HK-2 (cell line): Measurements from ENCODE around the gene CRYBG2.
"Not testable (repeated sequence)": the region's sequence is repeated elsewhere in the genome, so short reads cannot be mapped to it uniquely, and the experiment has no call there.

Experiments used
- DNase-seq: peaks from one replicate; pipeline ENCODE4 v3.0.0-alpha.2; 2018; ENCODE audit not compliant: unreplicated experiment

The CRYBG2 gene

DNA sequence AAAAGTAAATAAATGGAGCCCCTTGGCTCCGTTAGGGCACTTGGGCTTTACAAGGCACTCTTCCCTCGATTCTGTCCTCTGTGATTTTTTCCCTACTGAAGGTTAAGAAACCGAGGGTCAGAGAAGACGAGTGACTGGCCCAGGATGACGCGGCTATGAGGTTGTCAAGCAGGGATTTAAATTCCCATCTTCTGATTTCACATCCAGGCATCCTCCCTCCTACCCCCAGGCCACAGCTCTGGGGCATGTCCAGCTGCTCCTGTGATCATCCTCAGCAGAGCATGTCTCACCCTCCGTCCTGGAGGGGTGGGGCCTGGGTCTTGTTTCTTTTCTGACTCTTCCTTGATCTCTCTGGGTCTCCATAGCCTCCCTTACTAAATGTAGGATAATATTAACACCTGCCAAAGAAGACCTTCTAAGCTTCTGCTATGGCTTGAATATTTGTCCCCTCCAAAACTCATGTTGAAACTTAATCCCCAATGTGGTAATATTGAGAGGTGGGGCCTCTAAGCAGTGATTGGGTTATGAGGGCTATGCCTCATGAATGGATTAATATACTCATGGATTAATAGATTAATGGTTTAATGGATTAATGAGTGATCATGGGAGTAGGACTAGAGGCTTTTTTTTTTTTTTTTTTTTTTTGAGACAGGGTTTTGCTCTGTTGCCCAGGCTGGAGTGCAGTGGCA is 4.6 kb downstream of the CRYBG2 start:
- DNase-seq, result peak; percentile 83

DNA sequence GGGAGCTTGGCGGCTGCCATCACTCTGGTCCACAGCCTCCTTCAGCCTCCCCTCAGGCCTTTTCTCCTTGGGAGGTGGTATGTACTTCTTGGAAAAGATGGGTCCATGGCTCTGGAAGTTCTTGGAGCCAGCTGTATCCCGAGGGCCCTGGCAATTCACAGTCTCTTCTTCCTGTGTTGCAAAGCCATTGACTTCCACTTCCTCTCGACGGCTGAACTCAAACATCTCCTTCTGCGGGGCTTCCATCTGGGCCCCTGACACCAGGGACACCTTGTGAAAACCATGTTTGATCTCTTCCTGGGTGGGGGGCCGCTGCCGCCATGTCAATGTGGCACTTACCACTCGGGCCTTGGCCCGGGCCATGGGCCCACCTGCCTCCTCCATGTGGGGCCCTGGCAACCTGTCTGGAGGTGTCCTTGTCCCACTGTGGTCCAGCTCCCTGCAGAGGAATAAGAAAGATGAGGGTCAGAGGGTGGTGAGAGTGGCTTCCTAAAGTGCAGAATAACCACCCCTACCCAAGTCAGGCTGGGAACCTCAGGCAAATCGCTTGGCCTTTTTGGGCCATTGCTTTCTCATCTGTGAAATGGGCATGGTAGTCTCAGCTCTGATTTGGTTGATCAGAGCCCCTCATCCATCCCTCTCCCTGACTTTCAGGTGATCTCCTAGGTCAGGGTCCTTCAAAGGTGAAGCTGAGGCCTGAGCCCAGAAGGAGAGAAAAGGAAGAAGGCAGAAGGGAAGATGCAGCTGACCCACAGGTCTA is 7.5 kb downstream of the CRYBG2 start:
- no peak for DNase-seq

DNA sequence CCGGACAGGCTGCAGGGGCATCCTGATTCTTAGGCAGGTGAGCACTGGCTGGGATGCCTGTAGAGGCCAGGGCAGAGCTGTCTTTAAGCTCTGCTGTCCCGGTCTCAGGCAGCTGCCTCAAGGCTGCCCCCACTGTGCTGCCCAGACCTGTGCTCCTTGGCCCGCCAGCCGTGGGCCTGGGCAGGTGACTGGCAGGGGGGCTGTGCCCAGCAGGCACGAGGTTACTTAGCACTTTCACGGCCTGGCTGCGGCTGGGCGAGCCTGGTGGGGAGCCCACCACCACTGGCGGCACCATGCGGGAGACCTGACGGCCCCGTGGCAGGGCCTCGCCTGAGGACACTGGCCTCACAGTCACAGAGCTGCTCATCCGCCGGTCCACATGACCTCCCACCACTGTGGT is 8.2 kb downstream of the CRYBG2 start:
- DNase-seq, result no peak

DNA sequence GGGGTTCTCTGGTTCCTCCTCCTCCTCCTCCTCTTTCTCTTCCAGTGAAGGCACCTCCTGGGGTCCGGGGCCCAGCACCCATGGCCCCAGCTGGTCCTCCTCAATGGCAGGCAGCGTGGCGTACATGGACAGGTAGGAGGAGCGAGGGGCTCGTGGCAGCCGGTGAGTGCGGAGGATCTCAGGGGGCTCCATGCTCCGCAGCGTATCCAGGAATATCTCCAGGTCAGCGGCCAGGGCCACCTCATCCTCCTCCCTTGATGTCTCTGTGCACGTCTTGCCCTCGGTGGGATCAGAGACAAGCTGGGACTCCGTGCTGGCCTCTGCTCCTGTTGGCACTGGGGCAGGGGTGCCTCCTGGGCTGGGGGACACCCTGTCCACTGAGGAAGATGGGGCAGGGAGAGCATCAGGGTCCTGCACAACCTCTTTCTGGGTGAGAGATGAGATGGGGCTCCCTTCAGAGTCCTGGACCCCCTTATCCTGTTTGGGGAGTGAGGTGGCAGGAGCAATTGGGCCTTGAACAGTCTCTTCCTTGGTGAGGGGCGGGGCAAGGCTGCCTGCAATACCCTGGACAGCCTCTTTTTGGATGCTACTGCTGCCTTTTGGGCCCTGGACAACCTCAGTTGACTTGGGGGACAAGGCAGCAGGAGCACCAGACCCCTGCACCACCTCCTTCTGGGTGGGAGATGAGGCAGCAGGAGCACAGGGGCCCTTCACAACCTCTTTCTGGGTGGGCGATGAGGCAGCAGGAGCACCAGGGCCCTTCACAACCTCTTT is 9.6 kb downstream of the CRYBG2 start:
- no peak for DNase-seq

DNA sequence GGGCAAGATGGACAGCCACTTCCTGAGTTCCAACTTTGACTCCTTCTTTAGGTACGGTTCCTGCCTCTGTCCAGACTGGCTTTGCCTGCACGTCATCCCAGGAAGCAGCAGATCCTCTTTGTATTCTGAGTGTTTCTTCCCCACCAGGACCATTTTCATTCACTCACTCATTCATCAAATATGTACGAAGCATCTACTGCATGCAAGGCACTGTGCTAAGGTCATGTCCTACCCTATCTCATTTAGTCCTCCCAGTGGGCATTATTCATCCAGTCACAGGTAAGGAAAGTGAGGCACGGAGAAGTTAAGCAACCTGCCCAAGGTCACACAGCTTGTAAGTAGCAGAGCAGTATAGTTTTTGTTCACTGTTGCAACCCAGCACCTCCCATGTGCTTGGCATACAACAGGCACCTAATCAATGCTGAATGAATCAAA is 13.9 kb downstream of the CRYBG2 start:
- DNase-seq, result no peak

DNA sequence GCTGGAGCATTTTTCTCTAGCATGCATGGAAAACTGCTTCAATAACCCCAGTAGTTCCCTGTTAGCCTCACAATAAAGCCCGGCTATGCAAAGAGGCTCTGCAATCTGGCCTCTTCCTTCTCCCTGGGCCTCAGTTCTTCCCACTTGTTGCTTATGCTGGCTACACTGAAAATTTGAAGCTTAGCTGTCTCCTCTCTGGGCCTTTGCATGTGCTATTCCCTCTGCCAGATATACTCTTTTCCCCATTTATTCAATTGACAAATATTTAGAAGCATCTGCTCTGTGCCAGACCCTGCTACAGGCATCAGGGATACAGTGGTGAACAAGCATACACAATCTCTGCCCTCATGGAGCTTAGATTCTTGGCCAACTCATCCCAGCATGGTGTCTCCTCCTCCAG is 15.3 kb downstream of the CRYBG2 start:
- DNase-seq, result no peak

DNA sequence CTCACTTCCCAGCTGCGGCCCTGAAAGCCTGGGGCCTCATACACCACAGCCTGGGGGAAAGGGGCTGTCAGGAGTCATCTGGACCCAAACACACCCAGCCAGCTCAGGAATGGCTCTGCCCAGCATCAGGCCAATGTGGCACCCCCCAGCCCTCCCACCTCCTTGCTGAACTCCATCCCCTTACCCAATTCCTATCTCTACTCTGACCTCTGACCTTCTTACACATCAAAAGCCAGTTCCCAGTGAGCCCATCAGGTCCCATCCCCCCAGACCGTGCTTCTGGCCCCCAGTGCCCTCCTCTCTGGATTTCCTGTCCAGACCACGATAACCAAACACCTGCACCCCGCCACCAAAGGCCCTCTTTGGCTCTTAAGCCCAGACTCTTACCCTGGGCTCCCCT is 16.3 kb downstream of the CRYBG2 start:
- DNase-seq, result no peak

DNA sequence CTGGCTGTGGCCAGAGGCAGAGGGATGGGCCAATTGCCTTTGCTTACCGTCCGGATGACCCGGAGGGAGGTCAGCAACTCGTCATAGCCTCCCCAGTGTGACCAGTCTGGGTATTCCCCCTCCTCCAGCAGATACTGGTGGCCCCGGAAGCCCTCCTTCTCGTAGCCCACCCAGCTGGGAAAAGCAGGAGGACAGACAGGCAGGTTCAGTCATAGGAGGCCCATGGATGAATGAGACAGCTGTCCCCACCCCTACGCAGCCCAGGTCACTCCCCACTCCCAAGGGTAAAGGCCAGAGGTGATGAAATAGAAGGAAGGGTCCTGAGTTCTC is 16.8 kb downstream of the CRYBG2 start:
- no peak for DNase-seq

DNA sequence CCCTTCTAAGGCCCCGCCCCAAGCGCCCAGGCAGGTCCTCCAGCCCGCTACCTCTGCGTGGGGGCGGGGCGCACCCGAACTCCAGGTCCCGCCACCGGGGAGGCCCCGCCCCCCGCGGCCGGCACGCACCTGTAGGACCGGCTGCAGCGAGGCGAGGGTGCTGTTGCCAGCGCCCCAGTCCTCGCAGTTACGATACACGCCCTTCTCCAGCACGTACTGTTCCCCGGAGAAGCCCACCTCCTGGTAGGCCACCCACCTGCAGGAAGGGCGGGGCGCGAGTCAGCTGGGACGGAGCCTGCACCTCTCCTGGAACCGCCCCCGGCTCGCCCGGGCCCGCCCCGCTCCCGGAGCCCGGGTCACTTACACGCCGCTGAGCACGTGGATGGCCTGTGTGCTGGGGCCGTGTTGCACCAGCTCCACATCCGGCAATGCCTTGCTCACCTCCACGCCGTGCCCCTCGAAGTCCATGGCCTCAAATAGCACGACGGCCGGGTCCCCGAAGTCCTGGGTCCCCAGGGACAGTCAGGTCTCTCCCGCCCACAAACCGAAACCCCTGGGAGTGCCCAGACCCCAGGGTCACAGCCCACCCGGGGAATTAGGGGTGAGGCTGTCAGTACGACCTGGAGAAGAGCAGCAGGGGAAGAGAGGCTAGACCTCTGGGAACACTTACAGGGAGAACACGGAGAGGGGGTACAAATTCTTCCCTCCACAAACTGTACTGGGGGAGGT is 17.3 kb downstream of the CRYBG2 start:
- peak; percentile 79 for DNase-seq

DNA sequence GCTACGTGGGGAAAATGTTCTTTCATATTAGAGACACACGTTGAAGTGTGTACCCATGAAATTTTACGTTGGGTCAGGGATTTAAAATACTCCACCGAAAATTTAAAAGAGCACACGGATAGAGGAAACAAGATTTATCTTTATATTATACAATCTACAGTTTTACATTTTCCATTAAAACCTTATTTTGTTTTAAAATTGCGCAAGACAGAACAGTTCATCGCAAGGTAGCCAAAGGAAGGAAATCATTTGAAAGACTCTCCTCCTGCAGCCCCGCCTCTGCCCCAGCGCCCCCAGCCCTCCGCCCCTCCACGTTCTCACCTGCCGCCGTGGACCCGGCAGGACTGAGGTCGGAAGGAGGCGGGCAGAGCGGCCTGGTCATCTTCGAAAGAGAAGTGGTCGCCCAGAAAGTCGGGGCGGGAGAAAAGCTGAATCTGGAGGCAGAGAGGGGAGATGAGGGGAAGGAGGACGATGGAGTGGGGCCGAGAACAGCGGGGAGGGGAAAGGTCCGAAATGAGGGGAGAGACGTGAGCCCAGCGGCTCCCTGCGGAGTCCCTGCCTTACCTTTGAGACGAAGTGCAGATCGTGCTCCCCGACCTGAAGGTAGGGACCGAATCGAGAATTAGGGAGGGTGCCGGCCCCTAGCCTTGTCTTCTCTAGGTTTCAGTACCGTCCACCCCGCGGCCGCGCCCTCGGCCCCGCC is 18.0 kb downstream of the CRYBG2 start:
- DNase-seq, result no peak

DNA sequence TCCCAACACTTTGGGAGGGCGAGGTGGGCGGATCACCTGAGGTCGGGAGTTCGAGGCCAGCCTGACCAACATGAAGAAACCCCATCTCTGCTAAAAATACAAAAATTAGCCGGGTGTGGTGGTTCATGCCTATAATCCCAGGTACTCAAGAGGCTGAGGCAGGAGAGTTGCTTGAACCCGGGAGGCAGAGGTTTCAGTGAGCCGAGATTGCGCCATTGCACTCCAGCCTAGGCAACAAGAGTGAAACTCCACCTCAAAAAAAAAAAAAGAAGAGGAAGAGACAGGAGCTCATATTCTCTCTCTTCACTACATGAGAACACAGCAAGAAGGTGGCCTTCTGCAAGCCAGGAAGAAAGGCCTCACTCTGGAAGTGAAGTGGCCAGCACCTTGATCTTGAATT is 20.6 kb downstream of the CRYBG2 start:
- DNase-seq, result not testable (repeated sequence)

DNA sequence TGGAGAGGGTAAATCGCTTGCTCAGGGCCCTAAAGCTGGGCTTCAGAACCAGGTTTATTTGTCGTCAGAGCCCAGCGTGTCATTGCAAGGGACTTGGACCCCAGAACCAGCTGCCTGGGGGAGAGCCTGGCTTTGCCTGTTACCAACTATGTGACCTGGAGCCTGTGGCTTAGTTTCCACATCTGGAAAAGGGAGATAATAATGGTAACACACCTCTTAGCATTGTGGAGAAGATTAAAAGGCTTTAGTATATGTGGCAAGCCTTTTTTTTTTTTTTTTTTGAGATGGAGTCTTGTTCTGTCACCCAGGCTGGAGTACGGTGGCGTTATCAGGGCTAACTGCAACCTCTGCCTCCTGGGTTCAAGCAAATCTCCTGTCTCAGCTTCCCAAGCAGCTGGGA is 23.7 kb downstream of the CRYBG2 start:
- no peak for DNase-seq

DNA sequence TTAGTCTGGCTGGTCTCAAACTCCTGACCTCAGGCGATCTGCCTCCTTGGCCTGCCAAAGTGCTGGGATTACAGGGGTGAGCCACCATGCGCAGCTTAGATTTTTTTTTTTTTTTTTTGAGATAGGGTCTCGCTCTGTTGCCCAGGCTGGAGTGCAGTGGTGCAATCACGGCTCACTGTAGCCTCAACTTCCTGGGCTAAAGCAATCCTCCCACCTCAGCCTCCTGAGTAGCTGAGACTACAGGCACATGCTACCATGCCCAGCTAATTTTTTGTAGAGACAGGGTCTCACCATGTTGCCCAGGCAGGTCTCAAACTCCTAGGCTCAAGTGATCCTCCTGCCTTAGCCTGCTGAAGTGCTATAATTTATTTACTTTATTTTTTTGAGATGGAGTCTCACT is 24.6 kb downstream of the CRYBG2 start:
- not testable (repeated sequence) for DNase-seq

DNA sequence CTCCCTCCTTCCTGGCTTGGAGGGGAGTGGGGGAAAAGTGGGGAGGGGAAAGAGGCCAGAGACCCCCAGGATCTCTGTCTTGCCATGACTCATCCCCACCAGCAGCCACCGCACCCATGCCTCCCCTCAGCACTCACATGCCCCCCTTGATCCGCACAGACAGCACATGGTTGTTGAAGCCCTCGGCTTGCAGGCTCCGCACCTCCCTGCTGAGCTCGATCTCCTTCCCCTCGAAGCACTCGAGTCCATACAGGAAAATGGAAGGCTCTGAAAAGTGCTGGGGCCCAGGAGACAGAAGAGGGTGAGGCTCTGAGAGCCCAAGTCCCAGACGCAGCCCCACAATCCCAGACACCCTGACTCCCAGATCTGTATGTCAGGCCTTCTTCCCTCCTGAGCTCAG is 25.3 kb downstream of the CRYBG2 start:
- no peak for DNase-seq

DNA sequence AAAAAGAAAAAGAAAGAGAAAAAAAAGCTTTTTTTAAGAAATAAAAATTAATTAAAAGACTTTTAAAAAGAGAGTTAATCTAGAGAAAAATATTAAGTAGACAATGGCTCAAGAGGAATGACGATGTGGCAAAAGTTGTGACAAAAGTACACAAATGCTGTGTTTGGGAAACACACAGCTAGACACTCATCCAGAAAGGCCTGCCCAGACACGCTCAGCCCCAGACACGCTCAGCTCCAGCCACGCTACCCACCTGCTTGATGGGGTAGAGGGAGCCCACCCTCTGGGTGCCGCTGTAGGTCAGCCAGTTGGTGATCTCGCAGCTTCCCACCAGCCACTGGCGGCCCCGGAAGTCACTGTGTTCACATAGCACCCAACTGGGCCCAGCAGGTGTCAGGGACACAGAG is 26.0 kb downstream of the CRYBG2 start:
- DNase-seq, result no peak

DNA sequence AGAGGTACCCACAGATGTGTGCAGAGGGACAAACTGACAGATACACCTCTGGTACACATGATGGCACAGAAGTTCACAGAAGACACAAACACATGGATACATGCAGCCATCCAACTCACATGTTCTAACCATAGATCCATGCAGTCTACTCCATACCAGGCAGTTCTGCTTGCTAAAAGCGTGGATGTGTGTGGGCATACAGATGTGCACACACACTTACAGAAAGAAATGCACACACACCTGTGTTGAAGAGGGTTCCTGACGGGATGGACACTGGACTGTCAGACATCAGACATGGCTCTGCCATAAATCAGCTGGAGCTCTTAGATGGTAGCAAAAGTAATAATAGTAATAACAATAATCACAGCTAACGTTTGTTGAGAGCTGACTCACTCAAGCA is 29.4 kb downstream of the CRYBG2 start:
- no peak for DNase-seq

DNA sequence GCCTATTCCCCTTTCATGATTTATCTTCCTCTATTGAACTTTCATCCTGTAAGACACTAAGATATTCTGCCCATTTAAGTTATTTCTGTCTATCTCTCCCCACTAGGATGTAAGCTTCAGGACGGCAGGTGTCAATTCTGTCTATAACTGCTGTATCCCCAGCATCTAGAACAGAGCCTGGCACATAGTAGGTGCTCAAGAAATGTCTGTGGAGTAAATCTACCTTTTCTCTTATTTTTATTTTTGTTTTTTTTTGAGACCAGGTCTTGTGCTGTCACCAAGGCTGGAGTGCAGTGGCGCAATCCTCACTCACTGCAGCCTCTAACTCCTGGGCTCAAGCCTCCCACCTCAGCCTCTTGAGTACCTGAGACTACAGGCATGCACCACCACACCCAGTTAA is 30.5 kb downstream of the CRYBG2 start:
- DNase-seq, result no peak

DNA sequence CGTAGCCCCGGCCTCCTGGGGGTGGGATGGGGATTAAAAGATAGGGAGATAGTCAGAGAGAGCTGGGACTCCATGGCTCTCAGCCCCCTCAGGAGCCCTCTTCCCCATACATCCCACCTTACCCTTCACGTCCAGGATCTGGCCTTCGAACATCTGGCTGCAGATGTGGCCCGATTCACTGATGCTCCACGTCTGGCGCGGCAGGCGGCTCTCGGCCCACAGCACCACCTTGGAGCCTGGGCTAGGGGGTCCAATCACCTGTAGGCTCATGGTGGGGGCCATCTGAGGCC is 31.9 kb downstream of the CRYBG2 start:
- DNase-seq, result no peak

DNA sequence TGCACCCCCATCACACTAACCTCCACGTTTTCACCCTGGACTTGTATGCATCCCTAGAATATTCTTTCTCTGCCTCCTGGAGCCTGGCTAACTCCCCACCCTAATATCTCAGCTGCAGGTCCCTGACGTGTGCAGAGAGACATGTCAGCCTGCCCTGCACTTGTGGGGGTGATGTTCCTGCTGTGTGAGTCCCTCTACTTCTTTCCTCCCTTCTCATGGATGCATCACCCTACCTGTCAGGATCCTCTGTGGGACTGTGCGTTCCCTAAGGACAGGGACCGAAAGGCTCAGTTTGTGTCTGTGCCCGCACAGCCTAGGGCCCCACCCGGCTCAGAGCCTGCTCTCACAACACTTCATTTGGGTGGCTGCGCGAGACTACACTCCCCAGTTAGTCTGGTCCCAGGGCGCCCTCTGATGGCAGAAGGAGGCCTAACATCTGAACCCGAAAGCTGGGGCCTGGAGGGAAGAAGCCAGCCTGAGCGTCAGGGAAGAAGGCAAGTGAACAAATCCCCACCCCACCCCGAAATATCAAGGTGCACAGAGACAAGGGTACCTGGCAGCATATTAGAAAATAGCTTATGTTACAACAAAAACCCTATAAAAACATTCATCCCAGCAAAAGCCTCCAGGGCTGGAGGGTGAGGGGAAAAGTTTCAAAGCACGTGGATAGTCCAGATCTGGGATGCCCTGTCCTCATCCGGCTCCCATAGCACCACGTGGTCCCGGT is 32.5 kb downstream of the CRYBG2 start:
- DNase-seq, result peak; percentile 88

DNA sequence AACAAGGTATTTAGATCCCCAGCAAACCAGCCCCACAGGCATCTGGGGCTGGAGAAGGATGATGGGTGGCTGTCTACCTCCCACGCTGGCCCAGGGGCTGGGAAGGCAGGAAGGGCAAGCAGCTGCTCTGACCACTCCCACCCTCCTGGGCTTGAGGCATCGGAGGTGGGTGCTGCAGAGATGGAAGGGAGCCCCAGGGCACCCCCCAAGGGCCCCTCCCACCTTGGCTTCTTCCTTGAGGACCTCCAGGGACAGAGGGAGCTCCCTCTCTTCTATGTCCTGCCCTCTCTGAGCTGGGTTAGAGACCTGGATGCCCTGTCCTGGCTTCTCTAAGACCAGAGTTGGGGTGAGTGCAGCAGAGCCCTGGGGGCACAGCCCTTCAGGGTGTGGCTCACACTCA is 33.0 kb downstream of the CRYBG2 start:
- DNase-seq, result no peak
